Cerebellar cortex (tissue), 1 donor: ENCODE data around the gene B4GALT6.
"Not testable (repeated sequence)": the region's sequence is repeated elsewhere in the genome, so short reads cannot be mapped to it uniquely, and the experiment has no call there.

Experiments used
- DNase-seq: peaks from one replicate; pipeline ENCODE4 v3.0.0-alpha.2; 2015; ENCODE audit warnings: low spot score

Gene B4GALT6, protein sequence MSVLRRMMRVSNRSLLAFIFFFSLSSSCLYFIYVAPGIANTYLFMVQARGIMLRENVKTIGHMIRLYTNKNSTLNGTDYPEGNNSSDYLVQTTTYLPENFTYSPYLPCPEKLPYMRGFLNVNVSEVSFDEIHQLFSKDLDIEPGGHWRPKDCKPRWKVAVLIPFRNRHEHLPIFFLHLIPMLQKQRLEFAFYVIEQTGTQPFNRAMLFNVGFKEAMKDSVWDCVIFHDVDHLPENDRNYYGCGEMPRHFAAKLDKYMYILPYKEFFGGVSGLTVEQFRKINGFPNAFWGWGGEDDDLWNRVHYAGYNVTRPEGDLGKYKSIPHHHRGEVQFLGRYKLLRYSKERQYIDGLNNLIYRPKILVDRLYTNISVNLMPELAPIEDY

DNA sequence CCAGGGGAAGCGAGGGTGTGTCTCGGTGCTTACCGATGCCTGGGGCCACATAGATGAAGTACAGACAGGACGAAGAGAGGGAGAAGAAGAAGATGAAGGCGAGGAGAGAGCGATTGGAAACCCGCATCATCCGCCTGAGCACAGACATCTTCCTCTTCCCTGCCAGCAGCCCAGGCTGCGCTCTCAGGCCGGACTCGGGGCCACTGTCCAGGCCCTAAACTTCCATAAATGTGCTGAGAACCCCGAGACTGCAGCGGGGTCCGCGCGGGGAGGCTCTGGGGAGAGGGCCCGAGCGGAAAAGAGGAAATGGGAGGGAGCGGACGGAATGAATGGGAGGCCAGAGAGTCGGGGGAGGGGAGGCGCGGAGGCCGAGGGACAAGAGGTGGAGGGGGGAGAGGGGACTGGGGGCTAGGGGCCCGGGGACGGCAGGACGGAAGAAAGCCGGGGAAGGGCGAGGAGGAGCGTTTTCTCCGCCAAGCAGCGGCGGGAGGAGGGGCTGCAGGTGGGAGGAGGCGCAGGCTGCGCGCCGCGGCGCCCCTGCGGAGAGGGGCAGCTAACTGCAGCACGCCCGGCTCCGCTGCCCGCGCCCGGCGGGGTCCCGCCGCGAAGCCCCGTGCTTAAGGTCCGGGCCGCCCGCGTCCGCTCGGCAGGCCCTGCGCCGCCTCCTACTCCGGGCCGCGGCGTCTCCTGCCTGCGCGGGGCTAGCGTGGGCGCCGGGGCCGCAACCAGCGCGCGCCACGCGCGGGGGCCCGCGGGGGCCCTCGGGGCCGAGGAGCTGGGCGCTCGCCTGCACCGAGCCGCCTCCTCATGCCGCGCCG lies at the start of gene B4GALT6:
B4GALT6 (minus strand) TSS at position 303 of the 818 bp plus-strand sequence; CDS start at position 148, 155 bp downstream.
- DNase-seq: no peak

- DNase-seq: no peak
Observed at GRCh38 chr18:31731628-31732027, 47.2 kb upstream of the B4GALT6 start.

DNA sequence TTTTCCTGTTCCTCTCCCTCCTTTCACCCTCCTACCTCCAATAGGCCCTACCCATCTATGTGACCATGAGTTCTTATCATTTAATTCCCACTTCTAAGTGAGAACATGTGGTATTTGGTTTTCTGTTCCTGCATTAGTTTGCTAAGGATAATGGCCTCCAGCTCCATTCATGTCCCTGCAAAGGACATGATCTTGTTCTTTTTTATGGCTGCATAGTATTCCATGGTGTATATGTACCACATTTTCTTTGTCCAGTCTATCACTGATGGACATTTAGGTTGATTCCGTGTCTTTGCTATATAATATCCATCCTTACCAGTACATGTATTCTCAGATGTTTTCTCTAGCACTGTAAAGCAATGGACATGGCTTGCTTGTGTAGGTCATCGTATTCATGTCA lies 44.8 kb upstream of the B4GALT6 start:
- DNase-seq: not testable (repeated sequence)

- peak; percentile 20 for DNase-seq
Observed at GRCh38 chr18:31723990-31724711, 39.8 kb upstream of the B4GALT6 start.

DNA sequence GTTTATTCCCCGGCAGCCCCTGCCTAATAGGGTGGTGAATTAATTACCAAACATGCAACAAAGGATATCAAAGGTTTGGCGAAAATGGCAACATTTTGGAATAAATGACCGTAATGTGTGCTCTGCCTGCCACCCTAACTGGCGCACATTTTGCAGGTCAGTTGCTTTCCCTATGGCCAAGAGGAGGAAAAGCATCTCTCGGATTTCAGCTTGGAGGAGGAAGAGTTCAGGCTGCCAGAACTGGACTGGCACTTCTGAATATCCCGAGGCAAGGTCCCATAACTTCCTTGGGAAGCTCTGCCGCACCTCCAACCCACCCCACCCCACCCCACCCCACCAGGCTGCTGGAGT lies 39.2 kb upstream of the B4GALT6 start:
- DNase-seq: no peak

- peak; percentile 89 for DNase-seq
Observed at GRCh38 chr18:31722369-31722957, 38.1 kb upstream of the B4GALT6 start.

- DNase-seq: no peak
Observed at GRCh38 chr18:31721601-31722000, 37.2 kb upstream of the B4GALT6 start.

- no peak for DNase-seq
Observed at GRCh38 chr18:31720867-31721266, 36.5 kb upstream of the B4GALT6 start.

GRCh38 chr18:31719363-31720006 lies 35.1 kb upstream of the B4GALT6 start:
- DNase-seq: no peak

DNA sequence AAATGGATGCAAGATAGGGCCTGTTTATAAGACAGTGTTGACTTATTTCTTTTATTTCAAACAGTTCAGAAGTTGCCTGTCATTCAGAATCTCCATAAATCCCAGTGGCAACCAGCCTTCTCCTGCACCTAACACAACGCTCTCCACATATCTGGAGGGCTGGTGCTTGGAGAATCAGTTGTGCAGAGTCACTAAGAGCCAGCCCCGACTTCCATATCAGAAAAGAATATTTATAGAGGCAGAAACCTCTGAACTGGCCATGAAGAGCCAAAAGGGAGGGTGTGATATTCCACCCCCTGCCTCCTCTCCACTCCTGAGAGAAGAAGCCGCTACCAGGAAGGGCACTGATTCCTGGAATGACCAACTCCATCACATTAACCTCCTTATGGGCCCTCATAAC lies 34.0 kb upstream of the B4GALT6 start:
- DNase-seq: no peak

GRCh38 chr18:31716362-31716761 lies 32.0 kb upstream of the B4GALT6 start:
- DNase-seq: no peak

DNA sequence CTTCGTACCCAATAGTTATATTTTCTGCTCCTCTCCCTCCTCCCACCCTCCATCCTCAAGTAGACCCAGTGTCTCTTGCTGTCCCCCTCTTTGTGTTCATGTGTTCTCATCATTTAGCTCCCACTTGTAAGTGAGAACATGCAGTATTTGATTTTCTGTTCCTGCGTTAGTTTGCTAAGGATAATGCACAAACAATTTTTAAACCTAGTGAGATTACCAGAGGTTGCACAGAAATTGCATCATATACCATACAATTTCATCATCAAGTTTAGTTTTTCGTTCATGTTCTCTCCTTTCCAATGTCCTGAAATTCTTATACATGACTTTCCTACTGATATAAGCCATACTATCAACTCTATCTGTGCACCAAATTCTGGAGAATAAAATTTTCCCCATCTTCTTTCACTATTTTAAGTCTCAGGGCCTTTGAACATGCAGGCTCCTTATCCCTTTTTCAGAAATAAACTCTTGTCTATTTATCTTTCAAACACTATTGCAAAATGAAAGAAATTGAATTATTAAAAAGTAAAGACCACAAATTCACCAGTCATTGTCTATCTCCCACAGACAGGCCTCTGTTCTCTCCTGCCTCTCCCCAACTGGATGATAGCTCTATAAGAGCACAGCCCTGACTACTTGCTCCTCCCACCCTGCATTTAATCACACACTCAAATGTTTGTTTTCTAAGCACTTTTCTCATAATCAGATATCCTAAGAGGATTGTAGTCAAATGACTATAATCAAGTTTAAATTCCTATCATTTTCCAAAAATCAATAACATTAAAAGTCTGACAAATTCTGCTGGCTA lies 27.2 kb upstream of the B4GALT6 start:
- no peak for DNase-seq

- DNase-seq: peak; percentile 54
Observed at GRCh38 chr18:31710826-31711225, 26.4 kb upstream of the B4GALT6 start.

DNA sequence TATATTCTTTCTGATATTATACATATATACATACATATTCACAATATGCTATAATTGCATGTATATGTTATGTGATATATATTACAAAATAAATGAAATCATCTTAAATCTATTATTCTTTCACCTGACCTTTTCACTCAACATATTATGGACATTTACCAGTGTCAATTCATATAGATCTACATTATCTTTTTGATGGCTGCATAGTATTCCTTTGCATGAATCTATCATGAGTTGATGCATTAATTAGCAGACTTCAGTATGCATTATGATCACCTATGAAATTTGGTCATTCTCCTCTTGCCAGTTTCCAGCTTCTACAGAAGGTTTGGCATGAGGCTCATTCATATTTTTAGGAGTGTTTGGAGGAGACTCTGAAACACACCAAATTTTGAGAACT lies 23.4 kb upstream of the B4GALT6 start:
- no peak for DNase-seq

DNA sequence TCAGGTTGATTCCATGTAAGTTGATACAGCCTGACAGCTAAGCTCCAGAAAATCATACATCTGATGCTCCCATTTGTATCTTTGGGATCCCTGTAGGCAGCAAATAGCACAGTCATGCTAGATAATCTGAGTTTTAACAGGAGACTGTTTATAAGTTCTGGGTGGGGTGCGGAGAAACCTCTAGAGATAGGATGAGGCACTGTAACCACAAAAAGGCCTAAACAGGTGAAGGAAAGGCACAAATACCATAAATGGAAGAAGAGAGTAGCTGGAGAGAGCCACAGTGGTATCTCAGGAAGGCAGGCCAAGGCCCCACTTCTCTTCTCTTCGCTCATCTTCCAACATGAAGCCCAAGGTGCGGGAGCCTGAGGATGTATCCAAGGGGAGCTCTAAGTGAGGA lies 18.1 kb upstream of the B4GALT6 start:
- DNase-seq: no peak

DNA sequence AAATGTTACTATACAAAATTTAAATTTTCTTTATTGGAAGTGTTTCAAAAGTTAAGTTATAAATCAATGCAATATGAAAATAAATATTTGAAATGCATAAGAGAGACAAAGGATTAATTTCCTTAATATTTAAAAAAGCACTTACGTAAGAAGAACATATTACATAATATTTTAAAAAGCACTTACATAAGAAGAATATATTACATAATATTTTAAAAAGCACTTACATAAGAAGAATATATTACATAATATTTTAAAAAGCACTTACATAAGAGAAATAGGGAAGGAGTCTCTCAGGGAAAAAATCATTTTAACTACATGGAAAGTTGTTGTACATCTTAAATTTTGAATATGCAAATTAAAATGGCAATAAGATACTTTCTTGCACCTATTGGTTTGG lies 17.4 kb upstream of the B4GALT6 start:
- DNase-seq: no peak

- no peak for DNase-seq
Observed at GRCh38 chr18:31700990-31701389, 16.6 kb upstream of the B4GALT6 start.

GRCh38 chr18:31697351-31698298 lies 13.2 kb upstream of the B4GALT6 start:
- DNase-seq: no peak

DNA sequence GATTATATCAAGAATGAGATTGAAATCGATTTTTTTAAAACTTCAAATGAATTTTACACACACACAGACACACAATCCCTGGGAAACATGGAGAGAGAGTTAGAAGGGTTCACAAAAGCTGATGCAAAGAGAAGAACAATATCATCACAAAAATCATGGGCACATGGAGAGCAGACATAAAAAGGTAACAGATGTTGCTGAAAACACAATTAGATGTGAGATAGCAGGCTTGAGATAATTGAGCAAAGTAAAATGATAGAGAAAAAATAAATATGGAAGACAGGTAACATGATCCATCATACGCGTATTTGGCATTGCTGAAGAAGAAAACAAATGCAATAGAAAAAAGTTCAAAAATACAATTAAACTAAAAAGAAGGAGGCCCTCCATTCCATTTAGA lies 11.6 kb upstream of the B4GALT6 start:
- no peak for DNase-seq

DNA sequence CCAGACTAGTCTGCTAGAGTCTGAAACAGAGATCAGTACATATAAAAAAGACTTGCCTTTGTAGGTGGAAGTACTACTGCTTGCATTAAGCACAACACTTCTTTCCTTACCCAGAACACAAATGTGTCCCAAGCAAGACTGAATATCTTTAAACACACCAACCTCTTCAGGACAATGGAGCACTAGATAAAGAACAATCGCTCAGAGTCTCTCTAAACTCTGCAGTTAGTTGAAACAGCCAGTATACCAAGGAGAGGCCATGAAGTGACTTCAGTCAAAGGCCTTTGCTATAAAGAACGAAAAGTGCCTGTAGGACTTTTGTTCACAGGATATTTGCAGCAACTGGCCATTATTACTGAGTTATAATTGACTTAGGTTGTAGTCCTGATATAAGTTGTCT lies 9.9 kb upstream of the B4GALT6 start:
- DNase-seq: no peak
